HEK293T (cell line): ENCODE measurements around the gene IL6R.

Experiments used
- CTCF ChIA-PET: fragments of 350-600 bp; formaldehyde crosslinking; extraction: SDS; loops from one replicate; lab custom pipeline; 2021; ENCODE audit warnings: antibody characterized with exemption, inconsistent platforms; lab: Yijun Ruan, JAX
- POLR2A ChIA-PET: fragments of 350-600 bp; formaldehyde crosslinking; extraction: SDS; loops from one replicate; lab custom pipeline; 2020; ENCODE audit warnings: antibody characterized with exemption, inconsistent platforms; lab: Yijun Ruan, JAX
- DNase-seq: peaks from one replicate; pipeline ENCODE4 v3.0.0; 2012; ENCODE audit warnings: mixed read lengths; ENCODE audit errors: extremely low spot score
- ARNT ChIP-seq: fragments of 450-650 bp; IDR thresholded peaks from 2 replicates; pipeline ENCODE4 v1.6.1; 2017; ENCODE audit warnings: mild to moderate bottlenecking
- BHLHE40 ChIP-seq: fragments of 450-650 bp; IDR thresholded peaks from 2 replicates; pipeline ENCODE4 v1.6.1; 2016; ENCODE audit warnings: mild to moderate bottlenecking, moderate library complexity, borderline replicate concordance
- CTBP1 ChIP-seq: fragments of 450-650 bp; IDR thresholded peaks from 2 replicates; pipeline ENCODE4 v1.6.1; 2016; ENCODE audit warnings: borderline replicate concordance
- ELF4 ChIP-seq: fragments of 450-650 bp; IDR thresholded peaks from 2 replicates; pipeline ENCODE4 v1.6.1; 2017; ENCODE audit warnings: antibody characterized with exemption
- FOXA1 ChIP-seq: fragments of 450-650 bp; IDR thresholded peaks from 2 replicates; pipeline ENCODE4 v1.6.1; 2016; ENCODE audit warnings: mild to moderate bottlenecking
- FOXK2 ChIP-seq: fragments of 450-650 bp; IDR thresholded peaks from 2 replicates; pipeline ENCODE4 v1.6.1; 2016; ENCODE audit warnings: mild to moderate bottlenecking
- FOXM1 ChIP-seq: fragments of 450-650 bp; IDR thresholded peaks from 2 replicates; pipeline ENCODE4 v1.6.1; 2017; ENCODE audit warnings: mild to moderate bottlenecking, borderline replicate concordance
- HDGF ChIP-seq: fragments of 450-650 bp; IDR thresholded peaks from 2 replicates; pipeline ENCODE4 v1.6.1; 2017; ENCODE audit warnings: antibody characterized with exemption, borderline replicate concordance
- L3MBTL2 ChIP-seq: fragments of 450-650 bp; conservative IDR thresholded peaks from 2 replicates; pipeline ENCODE4 v1.6.1; 2016; ENCODE audit warnings: mild to moderate bottlenecking
- LEF1 ChIP-seq: fragments of 450-650 bp; IDR thresholded peaks from 2 replicates; pipeline ENCODE4 v1.6.1; 2017; ENCODE audit warnings: mild to moderate bottlenecking, borderline replicate concordance
- NFRKB ChIP-seq: fragments of 450-650 bp; IDR thresholded peaks from 2 replicates; pipeline ENCODE4 v1.6.1; 2016; ENCODE audit warnings: mild to moderate bottlenecking, moderate library complexity
- SP1 ChIP-seq: fragments of 450-650 bp; IDR thresholded peaks from 2 replicates; pipeline ENCODE4 v1.6.1; 2017
- SUZ12 ChIP-seq: fragments of 450-650 bp; IDR thresholded peaks from 2 replicates; pipeline ENCODE4 v1.6.1; 2016; ENCODE audit warnings: mild to moderate bottlenecking
- TARDBP ChIP-seq: fragments of 450-650 bp; IDR thresholded peaks from 2 replicates; pipeline ENCODE4 v1.6.1; 2016
- ZNF384 ChIP-seq: fragments of 450-650 bp; IDR thresholded peaks from 2 replicates; pipeline ENCODE4 v1.6.1; 2016
- TF ChIP-seq, protein P1 (sequence below): fragments of 450-650 bp; IDR thresholded peaks from 2 replicates; pipeline ENCODE4 v1.6.1; 2016

IL6R gene

DNA sequence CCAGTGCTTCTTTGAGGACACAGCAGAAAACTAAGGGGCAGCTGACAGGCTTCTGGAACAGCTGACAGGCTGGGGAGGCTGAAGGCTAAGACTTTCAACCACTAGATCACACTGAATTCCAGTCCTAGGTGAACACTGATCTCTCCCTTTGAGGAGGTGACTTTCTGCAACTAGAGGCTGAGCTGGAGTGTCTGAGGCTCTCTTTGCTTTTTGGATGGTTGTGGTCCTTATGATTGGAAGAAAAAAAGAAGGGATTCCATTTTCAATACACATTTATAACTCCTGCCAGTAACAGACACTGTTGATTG is 1.4 kb downstream of the IL6R start:
- DNase-seq, result no peak
- CTCF ChIA-PET, result no interaction called here
- POLR2A ChIA-PET, result no interaction called here
- TF ChIP-seq HDGF (no peak), TARDBP (no peak), FOXK2 (no peak), SUZ12 (no peak), ARNT (no peak), FOXM1 (no peak)

- no peak for DNase-seq
- no peak for TF ChIP-seq CTBP1
- no peak for TF ChIP-seq ELF4
- TF ChIP-seq ARNT, result no peak
- TF ChIP-seq SUZ12, result no peak
- no peak for TF ChIP-seq FOXK2
- no peak for TF ChIP-seq SP1
- CTCF ChIA-PET, result no interaction called here
- POLR2A ChIA-PET, result no interaction called here
These were observed 1.7 kb downstream of the IL6R start for GRCh38 chr1:154406886-154407197.

GRCh38 chr1:154407198-154408091 is 2.3 kb downstream of the IL6R start:
- DNase-seq, result no peak
- CTCF ChIA-PET, result interaction anchor here (0.8 kb wide), 1 partner anchor 9 kb away, joined by 5 read pairs; no protein-coding TSS in a partner anchor
- TF ChIP-seq ZNF384 (no peak), FOXK2 (no peak), SP1 (no peak)
- POLR2A ChIA-PET, result no interaction called here

DNA sequence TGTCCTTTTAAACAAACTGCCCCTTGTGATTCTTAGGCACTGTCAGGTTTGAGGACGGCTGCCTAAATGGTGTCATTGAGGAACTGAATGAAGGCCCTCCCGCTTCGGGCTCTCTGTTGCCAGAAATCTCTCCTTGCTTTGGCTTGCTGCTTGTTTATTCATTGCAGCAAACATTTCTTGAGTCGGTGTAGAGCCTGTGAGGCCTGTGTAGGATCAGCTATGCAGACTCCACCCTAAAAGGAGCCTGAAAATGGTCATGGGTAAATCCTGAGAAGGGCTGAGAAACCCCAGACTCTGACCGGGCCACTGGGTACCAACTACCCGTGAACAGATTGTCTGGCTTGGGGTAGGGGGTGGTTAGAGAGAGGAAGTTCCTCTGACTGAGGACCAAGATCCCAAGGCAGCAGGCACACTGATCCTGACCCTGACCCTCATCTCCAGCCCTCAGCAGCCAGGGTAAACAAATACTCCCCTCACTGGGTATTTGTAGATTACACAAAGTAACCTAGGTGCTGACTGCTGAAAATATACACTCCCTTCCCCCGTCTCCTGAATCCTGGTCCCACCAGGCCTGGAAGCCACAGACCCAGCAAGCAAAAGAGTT is 3.1 kb downstream of the IL6R start:
- ChIA-PET POLR2A (no interaction called here), CTCF (interaction anchor here (0.8 kb wide), 1 partner anchor 8 kb away, joined by 5 read pairs; no protein-coding TSS in a partner anchor)
- no peak for DNase-seq
- TF ChIP-seq FOXK2 (no peak), FOXA1 (no peak), ELF4 (no peak), ZNF384 (no peak), FOXM1 (no peak), L3MBTL2 (no peak), HDGF (no peak), ARNT (no peak), CTBP1 (no peak), SUZ12 (no peak), SP1 (no peak), LEF1 (no peak), BHLHE40 (no peak), TARDBP (no peak), NFRKB (no peak)
- TF ChIP-seq, protein P1, sequence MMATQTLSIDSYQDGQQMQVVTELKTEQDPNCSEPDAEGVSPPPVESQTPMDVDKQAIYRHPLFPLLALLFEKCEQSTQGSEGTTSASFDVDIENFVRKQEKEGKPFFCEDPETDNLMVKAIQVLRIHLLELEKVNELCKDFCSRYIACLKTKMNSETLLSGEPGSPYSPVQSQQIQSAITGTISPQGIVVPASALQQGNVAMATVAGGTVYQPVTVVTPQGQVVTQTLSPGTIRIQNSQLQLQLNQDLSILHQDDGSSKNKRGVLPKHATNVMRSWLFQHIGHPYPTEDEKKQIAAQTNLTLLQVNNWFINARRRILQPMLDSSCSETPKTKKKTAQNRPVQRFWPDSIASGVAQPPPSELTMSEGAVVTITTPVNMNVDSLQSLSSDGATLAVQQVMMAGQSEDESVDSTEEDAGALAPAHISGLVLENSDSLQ, result no peak

- ChIA-PET POLR2A (no interaction called here), CTCF (interaction anchor here (0.5 to 0.7 kb wide), 2 partner anchors 19 to 765 kb away, joined by 3 to 5 read pairs; no protein-coding TSS in a partner anchor)
- TF ChIP-seq ELF4 (no peak), FOXK2 (no peak)
- no peak for DNase-seq
These were observed 5.2 kb downstream of the IL6R start for GRCh38 chr1:154410185-154410827.

DNA sequence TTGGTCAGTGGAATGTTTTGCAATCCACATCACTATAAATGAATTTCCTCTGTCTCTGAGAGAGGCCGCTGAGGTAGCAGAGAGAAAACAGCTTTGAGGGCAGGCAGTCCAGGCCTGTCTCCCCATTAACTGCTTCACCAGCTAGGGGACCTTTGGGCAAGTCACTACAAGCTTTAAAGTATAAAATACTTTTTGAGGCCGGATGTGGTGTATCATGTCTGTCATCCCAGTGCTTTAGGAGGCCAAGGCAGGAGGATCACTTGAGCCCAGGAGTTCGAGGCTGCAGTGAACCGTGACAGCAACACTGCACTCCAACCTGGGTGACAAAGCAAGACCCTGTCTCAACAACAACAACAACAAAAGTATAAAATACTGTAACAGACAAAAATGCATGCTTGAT is 6.4 kb downstream of the IL6R start:
- ChIA-PET POLR2A (no interaction called here), CTCF (no interaction called here)
- TF ChIP-seq ARNT, result no peak
- DNase-seq, result no peak

DNA sequence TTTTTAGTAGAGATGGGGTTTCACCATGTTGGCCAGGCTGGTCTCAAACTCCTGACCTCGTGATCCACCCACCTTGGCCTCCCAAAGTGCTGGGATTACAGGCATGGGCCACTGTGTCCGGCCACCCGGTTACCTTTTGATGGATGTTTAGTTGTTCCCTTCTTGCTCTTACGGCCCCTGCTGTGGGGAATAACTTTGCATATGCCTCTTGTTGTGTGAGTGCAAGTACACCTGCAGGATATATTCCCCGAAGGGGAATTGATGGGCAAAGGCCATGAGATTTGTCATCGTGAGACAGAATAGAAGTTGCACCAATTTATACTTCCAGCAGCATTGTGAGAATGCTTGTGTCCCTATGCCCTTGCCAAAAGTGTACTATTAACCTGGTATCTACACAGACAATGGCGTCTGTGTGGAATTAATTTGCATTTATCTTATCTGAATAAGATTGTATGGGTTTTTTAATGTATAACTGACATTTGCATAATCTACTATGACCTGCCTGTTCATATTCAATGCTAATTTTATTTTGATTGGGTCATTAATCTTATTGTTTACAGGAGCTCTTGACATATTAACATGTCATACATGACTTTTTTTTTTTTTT is 8.1 kb downstream of the IL6R start:
- ChIA-PET POLR2A (no interaction called here), CTCF (no interaction called here)
- DNase-seq, result no peak
- TF ChIP-seq ZNF384 (no peak), SUZ12 (no peak), ARNT (no peak), BHLHE40 (no peak), SP1 (no peak), HDGF (no peak)
- TF ChIP-seq, protein P1, result peak; percentile 58
